DND-41 (cell line): ENCODE results near the gene NECTIN1.

Source experiments
- EZH2 ChIP-seq: IDR thresholded peaks from 3 replicates; pipeline ENCODE4 v1.6.1; 2012; ENCODE audit warnings: borderline replicate concordance, low read depth, mild to moderate bottlenecking, moderate library complexity, low read length, inconsistent platforms; ENCODE audit not compliant: severe bottlenecking
- TF ChIP-seq, protein P1 (sequence below): IDR thresholded peaks from 2 replicates; pipeline ENCODE4 v1.5.1; 2012; ENCODE audit warnings: borderline replicate concordance, low read length, moderate library complexity, mild to moderate bottlenecking; ENCODE audit not compliant: poor library complexity, severe bottlenecking; ENCODE audit errors: extremely low read depth

DNA sequence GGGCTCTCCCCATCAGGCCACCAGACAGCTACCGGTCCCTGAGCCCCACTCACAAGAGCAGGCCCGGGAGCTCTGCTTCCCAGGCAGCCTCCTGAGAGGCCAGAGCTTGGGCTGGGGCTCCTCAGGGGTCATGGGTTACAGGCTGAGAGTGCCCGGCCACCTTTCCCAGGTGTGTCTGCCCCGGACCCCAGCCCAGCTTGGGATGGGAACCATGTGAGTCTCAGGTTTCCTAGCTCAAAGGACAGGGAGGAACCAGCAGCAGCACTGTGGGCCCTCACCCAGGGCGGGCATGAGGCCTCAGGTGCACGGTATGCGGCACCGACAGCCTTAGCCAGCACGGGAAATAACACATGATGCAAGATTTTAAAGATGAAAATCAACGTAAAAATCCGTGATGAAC is 90.1 kb downstream of the NECTIN1 start:
- TF ChIP-seq, protein P1, sequence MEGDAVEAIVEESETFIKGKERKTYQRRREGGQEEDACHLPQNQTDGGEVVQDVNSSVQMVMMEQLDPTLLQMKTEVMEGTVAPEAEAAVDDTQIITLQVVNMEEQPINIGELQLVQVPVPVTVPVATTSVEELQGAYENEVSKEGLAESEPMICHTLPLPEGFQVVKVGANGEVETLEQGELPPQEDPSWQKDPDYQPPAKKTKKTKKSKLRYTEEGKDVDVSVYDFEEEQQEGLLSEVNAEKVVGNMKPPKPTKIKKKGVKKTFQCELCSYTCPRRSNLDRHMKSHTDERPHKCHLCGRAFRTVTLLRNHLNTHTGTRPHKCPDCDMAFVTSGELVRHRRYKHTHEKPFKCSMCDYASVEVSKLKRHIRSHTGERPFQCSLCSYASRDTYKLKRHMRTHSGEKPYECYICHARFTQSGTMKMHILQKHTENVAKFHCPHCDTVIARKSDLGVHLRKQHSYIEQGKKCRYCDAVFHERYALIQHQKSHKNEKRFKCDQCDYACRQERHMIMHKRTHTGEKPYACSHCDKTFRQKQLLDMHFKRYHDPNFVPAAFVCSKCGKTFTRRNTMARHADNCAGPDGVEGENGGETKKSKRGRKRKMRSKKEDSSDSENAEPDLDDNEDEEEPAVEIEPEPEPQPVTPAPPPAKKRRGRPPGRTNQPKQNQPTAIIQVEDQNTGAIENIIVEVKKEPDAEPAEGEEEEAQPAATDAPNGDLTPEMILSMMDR = no peak
- no peak for TF ChIP-seq EZH2
